Measurements from ENCODE around the gene CYP2W1.

The CYP2W1 gene

DNA sequence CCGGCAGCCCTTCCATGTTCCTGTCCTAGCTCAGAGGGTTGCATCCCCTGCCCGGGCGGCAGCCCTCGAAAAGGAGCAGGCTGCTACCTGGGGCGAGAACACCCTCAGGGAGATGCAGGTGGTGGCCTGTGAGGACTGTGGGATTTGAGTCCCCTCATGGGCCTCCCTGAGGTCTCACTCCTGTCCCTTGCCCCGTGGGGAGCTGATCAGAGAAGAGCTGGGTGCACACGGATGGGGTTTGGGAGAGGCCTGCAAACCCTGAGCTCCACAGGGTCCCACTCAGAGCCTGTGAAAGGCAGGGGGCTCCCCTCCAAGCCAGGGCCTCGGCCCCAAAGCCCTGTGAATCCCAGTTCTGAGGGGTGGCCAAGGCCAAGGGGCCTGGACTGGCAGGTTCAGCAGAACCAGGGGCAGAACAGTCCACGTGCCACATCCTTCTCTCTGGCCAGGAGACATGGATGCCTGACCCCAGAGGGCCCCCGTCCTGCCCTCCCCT lies 424 bp upstream of the CYP2W1 start:
- no peak for DNase-seq

DNA sequence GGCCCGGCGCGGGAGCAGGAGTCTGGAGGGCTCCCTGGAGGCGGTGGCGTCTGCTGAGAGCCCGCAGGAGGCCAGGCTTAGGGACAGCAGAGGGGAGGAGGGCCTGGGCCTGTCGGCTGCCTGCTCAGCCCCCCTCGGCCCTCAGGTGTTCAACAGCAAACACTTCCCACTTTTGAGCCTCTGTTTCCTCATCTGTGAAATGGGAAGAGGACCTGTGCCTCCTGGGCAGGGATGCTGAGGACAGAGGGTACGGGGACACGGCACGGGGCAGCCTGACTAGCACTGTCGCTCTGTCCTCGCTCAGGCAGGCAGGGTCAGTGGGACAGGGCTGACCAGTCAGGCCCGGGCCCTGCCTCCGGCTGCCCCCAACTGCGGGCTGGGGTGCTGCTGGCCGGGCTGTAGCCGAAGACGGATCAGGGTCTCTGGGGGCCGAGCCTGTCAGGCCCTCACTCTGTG lies 663 bp downstream of the CYP2W1 start:
- no peak for DNase-seq

DNA sequence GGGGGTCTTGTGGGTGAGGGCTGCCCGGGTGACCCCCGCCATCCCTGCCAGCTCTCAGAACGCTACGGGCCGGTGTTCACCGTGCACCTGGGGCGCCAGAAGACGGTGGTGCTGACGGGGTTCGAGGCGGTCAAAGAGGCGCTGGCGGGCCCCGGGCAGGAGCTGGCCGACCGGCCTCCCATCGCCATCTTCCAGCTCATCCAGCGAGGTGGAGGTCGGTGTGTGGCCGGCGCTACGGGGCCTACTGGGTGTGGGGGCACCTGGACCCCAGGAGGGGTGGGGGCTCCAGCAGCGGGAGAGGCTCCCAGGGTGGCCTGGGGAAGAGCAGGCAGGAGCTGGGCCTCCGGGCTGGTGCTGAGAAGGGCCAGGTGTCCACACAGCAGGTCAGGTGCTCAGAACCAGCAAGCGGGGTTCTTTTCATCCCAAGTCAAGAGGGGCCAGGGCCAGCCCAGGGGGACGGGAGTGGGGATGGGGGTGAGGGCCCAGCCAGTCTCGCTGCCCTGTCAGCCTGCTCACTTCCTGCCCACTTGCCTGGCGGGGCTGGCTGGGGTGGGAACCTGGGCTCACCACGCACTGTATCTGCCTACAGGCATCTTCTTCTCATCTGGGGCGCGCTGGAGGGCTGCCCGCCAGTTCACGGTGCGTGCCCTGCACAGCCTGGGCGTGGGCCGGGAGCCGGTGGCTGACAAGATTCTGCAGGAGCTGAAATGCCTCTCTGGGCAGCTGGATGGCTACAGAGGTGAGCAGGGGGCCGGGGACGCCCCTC lies 1.6 kb downstream of the CYP2W1 start:
- DNase-seq: no peak

DNA sequence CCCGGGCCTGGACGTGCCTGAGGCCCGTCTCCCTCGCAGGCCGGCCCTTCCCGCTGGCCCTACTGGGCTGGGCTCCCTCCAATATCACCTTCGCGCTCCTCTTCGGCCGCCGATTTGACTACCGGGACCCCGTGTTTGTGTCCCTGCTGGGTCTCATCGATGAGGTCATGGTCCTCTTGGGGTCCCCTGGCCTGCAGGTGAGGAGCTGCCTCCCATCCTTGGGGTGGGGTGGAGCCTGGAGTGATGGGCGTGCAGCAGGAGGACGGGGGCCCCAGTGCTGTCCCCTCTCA lies 2.1 kb downstream of the CYP2W1 start:
- no peak for DNase-seq

DNA sequence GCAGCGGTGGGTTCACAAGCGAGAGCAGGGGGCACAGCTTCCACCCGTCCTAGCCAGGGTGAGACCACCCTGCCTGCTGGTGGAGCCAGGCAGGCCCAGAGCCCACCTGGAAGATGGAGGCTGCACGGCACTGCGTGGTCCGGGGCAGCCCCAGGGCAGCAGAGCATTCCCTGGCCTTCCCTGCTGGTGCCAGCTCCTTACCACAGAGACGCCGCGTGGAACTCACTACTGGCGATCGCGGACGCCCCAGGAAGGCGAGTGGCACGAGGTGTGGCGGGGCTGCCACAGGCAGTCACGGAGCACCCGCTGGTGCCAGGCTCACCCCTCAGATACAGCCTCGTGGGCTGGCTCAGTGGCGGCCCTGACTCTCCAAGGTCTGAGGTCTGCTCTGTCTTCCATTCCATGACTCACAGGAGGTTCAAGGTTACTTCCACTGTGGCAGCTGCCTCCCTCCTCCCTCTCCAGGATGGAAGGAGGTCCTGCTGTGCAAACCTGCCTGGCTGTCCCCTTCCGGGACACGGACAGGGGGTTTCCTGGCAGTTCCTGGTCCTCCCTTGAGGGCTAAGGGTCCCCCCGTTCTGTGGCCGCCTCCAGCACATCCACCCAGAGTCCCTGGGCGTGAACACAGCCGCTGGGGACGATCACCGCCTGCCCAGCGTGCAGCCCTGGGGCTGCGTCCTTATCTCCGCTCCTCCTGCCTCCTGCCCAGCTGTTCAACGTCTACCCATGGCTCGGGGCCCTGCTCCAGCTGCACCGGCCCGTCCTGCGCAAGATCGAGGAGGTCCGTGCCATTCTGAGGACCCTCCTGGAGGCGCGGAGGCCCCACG lies 3.1 kb downstream of the CYP2W1 start:
- no peak for DNase-seq

DNA sequence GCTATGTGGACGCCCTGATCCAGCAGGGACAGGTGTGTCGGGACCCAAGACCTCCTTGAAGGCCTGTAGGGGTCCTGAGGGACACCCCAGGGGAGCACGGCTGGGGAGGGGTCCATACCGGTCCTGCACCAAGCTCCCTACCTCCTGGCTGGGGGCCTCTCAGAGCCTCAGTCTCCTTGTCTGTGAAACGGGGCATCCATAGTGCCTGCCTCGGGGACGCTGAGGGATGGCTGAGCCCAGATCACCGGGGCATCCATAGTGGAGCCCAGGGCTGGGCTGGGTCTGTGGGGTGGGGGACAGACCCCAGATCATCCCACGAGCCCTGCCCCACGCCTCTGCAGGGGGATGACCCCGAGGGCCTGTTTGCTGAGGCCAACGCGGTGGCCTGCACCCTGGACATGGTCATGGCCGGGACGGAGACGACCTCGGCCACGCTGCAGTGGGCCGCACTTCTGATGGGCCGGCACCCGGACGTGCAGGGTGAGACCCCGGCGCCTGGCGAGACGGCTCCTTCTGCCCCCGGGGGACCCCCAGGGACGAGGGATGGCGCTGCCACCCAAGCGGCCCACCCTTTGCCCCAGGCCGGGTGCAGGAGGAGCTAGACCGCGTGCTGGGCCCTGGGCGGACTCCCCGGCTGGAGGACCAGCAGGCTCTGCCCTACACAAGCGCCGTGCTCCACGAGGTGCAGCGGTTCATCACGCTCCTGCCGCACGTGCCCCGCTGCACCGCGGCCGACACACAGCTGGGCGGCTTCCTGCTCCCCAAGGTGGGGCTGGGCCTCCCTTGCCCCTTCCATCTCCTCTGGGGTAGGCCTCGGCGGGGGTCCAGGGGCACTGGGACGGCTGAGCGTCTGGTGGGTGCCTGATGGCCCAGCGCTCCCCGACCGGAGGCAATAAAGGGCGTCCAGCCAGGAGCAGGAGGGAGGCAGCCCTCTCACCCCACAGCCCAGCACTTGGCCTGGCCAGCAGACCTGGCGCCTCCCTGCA lies 4.1 kb downstream of the CYP2W1 start:
- no peak for DNase-seq

DNA sequence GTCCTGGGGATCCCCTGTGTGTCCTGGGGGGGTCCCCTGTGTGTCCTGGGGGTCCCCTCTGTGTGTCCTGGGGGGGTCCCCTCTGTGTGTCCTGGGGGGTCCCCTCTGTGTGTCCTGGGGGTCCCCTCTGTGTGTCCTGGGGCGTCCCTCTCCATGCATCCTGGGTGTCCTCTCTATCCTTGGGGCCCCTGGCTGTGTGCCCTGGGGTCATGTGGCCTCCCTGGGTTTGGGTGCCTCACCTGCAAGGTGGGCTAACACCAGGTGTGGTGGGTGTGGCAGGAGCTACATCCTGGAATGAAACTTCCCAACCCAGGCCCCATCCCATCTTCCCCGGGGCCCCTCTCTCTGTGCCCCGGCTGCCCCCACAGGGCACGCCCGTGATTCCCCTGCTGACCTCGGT lies 4.9 kb downstream of the CYP2W1 start:
- no peak for DNase-seq

DNA sequence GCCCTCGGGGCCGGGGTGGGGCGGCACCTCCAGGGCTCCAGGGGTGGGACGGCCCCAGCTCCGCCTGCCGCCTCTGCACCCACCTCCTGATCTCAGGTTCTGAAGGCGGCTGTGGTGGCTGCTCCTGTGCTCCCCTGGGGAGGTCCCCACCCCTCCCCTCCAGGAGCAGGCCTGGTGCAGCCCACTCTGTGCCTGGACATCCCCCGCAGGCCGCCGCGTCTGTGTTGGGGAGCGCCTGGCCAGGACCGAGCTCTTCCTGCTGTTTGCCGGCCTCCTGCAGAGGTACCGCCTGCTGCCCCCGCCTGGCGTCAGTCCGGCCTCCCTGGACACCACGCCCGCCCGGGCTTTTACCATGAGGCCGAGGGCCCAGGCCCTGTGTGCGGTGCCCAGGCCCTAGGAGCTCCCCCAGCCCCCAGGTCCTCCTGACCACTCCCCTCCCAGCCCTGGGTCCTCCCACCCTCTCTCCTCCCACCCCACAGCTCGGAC lies 5.5 kb downstream of the CYP2W1 start:
- no peak for DNase-seq

DNA sequence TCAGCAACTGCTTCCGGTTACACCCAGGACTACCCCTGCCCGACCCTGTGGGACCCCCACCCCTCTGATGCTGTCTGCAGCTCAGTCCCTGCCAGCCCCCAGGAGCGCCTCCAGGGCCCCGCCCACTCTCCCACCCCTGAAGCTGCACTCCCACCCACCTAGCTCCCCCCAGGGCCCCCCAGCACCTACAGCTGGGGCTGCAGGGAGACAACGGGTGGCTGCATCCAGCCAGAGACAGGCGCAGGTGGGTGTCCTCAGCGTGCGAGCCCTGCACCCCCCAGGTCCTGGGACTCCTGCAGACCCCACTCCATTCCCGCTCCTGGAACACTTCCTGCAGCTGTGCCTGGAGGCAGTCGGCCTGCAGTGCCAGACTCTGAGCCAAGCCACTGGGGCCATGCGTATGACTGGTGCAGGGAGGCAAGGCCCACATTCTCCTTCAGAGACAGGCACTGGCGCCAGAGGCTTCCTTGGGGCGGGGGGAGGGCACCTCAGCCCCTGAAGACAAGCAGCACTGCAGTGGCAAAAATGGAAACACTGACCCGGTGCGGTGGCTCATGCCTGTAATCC lies 6.1 kb downstream of the CYP2W1 start:
- no peak for DNase-seq

DNA sequence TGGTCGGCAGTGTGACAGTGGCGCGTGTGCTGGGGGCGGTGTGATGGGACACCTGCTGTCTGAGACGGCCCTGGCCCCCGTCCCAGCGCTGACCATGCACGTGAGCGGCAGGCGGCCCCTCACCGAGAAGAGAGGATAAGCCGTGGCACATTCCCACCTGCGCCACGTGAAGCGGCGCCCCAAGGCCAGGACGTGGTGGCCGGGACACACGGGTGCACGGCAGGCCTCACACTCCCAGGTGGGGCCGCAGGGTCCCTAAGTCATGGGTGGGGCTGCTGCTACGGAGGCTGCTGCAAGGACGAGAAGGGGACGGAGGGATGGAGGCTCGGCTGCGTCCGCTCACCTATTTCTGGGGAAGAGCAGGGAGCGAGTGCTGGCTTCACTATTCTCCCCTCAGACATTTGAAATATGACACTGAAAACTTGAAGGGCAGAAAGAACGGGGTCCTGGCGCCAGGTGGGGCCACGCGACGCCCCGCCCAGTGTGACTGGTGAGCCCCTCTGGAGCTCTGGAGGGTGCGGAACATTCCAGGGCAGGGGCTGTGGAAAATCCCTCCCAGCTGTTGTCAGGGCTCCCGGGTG lies 7.5 kb downstream of the CYP2W1 start:
- no peak for DNase-seq

DNA sequence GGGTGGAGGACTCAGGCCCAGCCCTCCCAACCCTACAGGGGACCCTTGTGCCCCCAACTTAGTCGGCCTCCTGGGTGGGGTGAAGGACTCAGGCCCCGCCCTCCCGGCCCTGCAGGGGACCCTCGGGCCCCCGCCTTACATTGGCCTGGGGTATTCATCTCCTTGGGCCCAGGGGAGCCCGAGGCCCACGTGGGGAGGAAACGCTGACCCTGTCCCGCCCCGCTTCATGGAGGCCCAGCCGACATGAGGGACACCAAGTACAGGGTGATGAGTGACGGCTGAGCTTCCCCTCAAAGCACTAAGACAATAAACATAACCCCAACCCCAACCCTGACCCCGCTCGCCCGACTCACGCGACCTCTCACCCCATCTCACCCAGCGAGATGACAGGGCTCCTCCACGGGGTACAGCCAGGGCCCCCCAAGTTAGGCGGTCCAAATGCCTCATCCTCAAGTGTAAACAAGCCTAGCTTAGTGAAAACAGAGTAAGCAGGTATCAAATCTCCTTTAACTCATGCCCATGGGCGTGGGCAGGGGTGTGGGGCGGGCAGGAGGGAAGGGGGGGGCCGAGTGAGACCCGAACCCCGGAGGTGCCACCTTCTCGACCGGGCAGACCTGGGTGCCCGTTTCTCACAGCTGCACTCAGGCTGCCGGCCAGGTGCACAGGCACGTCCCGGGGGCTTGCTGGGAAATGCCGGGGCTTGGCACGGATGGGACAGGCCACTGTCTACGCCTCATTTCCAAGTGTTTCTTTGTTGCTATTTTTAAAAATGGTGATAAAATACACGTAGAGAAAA lies 8.2 kb downstream of the CYP2W1 start:
- DNase-seq: no peak

DNA sequence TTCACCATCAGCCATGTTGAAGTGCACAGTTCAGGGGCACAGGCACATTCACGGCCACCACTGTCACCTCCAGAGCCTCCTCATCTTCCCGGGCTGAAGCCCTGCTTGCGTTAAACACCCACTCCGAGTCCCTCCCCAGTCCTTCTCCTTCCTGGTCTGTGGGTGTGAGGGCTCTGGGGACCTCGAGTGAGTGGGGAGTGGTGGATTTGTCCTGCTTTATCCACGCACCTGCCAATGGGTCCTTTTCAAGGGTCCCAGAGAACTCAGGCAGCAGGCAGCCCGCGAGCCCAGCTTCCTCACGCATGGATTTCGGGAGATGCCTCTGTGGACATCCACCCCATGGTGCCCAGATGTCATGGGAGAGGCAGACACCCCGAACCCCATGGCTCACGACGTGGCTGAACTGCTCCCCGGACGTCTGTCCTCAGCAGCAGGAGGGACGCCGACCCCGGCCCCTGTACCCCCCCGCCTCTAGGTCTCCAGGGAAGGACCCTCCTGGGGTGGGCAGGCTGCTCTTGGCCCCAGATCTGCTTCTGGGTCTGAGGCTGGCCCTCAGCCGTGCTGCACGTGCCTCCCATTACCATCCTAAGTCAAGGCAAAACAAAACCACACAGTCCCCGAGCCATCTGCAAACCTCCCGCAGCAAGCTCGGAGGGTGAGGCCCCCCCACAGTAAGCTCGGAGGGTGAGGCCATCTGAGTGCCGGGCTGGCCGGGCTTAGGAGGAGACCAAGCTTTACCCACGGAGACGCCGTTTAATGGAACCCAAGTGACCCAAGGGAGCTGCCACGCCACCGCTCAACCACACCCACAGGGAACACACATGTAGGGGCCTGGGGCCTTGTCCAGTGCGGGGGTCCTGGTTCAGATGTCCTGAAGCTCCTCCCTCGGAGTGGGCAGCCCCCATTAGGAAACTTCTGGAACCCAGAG lies 9.0 kb downstream of the CYP2W1 start:
- no peak for DNase-seq

DNA sequence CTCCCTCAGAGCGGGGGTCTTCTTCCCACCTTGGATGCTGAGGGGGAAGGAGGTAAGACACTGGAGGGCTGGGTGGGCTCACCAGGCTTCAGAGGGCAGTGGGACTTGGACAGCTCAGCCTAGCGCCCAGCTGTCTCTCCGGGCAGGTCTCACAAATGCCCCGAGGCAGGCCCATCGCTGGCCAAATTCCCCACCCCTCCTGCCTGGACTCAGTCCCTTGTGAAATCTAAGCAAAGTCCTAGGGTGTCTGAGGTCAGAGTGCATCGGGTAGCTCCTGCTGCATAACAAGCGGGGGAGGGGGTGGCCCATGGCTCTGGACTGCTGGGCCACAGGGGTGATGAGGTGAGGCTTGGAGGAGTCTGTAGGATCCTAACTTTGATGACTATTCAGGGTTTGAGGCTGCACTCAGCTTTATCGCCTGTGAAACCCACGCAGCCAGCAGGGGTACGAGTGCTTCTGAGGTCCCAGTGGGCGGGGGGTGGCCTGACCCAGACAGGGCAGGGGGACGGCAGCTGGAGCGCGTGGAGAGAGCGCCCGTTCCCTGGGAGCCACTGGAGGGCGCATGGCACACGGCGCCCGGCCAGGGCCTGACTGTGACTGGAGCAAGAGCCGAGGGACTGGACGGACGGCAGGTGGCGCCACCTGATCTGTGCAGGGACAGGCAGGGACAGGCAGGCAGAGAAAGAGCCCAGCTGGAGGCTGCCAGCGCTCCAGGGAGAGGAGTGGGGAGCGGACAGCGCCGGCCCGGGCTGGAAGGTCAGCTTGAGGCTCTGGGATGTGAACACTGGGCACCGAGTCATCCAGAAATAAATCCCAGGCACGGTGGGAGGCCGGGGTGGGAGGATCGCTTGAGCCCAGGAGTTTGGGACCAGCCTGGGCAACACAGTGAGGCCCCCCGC lies 10.0 kb downstream of the CYP2W1 start:
- DNase-seq: peak; percentile 99

DNA sequence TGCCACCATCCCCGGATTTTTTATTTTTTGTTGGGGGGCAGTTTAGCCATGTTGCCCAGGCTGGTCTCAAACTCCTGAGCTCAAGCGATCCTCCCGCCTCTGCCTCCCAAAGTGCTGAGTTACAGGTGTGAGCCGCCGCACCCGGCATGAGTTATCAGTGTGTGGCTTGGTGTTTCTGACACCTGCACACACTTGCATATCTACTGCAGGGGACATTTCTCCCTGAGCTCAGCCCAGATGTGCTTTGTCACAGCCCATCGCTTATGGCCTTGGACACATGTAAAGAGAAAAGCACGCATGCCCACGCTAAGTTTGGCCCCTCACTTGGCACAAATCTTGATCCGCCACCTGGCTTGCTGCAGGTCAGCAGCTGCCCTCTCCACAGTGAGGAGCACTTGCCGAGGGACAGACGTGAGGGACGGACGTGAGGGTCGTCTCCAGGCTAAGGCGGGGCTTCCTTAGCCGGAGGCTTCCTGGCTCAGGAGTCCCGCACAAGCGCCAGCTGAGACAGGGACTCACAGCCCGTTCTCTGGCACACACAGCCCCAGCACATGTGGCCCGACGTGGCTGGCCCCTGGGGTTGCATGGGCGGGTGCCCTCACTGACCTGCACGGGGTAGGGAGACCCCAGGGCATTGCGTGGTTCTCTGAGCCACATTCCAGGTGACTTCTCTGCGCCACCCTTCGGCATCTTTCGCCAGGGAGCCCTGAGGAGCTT lies 11.8 kb downstream of the CYP2W1 start:
- DNase-seq: no peak

DNA sequence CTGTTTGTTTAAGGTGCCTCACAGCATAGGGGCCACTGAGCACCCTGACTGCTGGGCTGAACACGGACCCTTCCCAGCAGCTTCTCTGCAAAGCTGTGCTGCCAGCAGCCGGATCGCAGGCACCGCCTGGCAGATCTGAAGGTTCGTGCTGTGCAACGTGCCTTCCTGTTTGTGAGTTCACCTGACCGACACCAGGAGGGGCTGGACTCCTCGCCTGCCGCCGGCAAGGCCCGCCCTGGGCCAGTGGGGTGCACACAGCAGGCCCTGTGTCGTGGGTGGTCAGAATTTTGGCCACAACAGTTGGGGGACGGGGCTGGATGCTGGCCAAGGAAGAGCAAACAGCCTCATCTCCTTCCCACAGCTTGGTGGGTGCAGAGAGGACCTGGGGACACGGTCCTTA lies 12.6 kb downstream of the CYP2W1 start:
- DNase-seq: no peak

DNA sequence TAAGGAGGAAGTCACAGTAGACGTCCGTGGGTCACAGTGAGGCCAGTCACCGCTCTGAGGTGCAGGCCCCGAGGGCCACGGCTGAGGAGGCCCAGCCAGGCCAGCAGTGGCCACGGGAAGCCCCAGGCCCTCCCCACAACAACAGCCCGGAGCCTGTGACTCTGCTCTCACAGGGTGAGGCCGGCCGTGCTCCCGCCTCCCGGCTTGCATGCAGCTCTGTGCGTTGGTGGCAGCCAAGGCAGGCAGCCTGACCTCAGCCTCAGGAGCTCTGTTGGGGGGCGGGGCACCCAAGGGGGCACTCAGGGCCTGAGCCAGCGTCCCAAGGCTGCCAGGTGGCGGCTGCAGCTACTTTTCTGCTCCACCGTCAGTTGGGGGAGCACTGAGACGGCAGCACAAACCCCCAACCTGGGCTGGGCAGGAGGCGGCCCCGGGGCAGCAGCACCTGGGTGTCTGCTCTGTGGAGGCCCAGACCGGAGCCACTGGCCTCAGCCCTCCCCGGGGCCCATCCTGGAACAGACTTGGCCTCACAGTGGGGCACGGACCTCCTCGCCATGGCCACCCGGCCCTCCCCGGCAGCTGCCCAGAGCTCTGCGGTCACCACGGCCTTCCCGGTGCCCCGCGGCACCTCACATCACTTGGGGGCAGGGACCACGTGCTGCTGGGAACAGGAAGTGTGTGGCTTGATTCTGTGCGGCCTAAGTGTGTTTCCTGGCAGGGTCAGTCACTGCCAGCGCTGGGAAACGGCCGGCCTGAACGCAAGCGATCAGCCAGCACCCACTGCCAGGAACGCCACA lies 13.3 kb downstream of the CYP2W1 start:
- no peak for DNase-seq

Data from islet precursor cell (in vitro differentiated cells).